OCI-M2 (cell line): ENCODE data around the gene FOXP3.
A peak's percentile ranks its signal among the peaks of the same experiment; 100 is the strongest.
"Not testable (repeated sequence)": the region's sequence is repeated elsewhere in the genome, so short reads cannot be mapped to it uniquely, and the experiment has no call there.

Experiments used
- DNase-seq: peaks from one replicate; lab custom pipeline; 2025; ENCODE audit not compliant: unreplicated experiment; lab: John Stamatoyannopoulos, UW

FOXP3 gene

GRCh38 chrX:49264460-49264859 lies at the start of gene FOXP3:
FOXP3 (minus strand) TSS chrX:49264710; CDS start chrX:49258505, 6,205 bp downstream.
- no peak for DNase-seq

DNA sequence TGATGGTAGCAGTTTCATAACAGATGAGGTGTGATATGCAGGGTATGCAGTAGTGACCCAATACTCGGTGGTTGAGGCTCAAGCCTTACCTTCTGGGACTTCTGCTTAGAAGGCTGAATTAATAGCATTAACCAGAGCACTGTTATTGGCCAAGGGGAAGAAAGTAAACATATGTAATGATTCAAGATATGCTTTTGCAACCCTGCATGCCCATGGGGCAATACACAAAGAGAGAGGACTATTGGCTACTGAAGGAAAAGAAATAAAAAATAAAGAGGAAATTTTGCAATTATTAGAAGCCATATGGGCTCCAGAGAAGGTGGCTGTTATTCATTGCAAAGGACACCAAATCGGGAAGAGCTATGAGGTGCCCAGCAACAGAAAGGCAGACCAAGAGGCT lies 47.7 kb upstream of the FOXP3 start:
- no peak for DNase-seq

DNA sequence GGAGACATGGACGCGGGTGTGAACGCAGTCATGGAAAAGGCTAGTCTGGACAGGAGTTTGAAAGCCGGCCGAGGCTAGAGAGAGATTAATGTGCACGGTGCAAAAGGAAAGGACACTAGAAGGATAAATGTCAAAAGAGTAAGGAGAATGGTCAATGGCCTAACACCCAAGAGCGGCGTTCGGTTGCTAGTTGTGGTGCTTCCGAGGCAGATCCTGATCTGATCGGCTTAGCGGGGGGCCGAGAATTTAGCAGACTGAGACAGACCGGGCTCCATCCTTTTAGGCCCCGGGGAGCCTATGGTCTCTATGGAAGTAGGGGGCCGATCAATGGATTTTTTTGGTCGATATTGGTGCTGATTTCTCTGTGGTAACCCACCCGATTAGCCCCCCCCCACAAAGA lies 45.9 kb upstream of the FOXP3 start:
- no peak for DNase-seq

- no peak for DNase-seq
These were observed 45.0 kb upstream of the FOXP3 start for GRCh38 chrX:49309401-49309981.

GRCh38 chrX:49308604-49309269 lies 44.2 kb upstream of the FOXP3 start:
- no peak for DNase-seq

DNA sequence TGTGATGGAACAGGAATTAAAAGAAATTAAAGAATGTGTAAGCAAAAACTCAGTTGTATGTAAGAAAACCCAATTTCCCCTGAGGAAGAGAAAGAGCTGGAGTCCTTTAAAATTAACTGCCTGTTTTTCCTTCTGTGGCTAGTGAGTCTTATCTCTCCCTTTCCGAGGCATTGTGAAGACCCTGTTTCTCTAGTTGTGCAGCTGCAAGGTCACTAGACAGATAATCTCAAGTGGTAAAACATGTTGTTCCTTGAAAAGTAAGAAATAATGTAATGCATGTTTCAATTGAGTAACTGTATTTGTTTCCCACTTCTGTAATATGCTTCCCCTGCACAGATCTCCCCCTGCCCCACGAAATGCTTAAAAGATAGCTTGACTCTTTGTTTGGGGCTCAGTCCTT lies 43.3 kb upstream of the FOXP3 start:
- peak; percentile 33 for DNase-seq

DNA sequence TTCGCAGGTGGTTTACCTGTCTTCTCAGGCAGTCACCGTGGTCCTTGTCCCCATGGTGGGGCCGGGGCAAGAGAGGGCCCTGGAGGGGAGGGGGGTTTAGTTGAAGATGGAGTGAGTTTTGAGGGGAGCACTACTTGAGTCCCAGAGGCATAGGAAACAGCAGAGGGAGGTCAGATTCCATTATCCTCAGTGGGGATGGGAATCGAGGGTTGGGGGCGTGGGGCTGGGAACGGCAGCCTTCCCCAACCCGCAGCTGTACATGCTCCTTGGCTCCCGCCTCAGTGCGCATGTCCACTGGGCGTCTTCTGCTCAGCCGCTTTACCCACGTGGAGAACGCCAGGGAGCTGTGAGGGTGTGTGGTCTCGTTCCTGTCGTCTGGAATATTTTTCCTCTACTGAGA lies 38.8 kb upstream of the FOXP3 start, which contains the start of gene GAGE10:
GAGE10 (plus strand) TSS at position 301 of the 400 bp plus-strand sequence. CDS start 1,214 bp downstream, outside the sequence.
- DNase-seq: no peak

GRCh38 chrX:49300703-49301102 lies 36.2 kb upstream of the FOXP3 start:
- no peak for DNase-seq

DNA sequence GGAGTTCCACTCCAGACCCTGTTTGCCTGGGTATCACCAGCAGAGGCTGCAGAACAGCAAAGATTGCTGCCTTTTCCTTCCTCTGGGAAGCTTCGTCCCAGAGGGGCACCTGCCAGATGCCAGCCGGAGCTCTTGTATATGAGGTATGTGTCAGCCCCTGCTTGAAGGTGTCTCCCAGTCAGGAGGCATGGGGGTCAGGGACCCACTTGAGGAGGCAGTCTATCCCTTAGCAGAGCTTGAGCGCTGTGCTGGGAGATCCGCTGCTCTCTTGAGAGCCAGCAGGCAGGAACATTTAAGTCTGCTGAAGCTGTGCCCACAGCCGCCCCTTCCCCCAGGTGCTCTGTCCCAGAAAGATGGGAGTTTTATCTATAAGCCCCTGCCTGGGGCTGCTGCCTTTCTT lies 34.8 kb upstream of the FOXP3 start:
- not testable (repeated sequence) for DNase-seq

DNA sequence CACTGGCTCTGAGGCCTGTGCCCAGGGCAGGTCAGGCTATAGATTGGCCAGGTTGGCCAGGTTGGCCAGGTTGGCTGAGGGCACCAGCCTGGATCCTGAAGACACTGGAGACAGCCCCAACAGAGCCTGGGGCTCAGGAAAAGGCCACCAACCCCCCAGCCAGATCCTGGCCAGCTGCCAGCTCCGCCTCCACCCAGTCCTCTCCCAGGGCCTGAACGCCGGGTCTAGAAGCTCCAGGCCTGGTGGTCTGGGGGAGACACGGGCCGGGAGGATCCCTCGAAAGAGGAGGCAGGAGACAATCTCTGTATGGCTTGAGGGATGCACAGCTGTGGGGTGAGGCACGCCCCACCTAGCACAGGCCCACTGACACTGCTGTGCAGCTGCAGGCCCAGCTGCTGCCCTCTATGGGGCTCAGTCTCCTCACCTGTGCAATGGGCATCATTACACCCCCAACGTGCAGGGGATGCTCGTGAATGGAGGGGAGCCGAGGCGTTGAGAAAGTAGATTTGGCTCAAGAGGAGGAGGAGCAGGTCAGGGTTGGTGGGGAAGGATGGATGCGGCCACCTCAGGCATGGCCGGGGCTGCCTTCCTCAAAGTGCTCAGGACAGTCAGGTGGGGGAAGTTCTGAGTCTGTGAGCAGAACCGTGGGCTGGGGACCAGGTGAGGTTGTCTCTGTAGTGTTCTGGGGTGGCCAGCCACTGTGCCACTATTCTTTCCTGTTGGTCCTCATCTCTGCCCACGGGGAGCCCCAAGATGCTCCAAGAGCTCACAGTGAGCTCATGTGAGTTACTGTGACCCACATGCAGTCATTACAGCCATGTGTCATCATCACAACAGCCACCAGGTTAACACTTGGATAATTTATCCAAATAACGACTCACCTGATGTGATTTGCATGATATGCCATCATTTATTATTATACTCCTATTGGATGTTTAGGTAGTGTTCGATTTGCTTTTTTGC lies 28.2 kb upstream of the FOXP3 start:
- DNase-seq: no peak

DNA sequence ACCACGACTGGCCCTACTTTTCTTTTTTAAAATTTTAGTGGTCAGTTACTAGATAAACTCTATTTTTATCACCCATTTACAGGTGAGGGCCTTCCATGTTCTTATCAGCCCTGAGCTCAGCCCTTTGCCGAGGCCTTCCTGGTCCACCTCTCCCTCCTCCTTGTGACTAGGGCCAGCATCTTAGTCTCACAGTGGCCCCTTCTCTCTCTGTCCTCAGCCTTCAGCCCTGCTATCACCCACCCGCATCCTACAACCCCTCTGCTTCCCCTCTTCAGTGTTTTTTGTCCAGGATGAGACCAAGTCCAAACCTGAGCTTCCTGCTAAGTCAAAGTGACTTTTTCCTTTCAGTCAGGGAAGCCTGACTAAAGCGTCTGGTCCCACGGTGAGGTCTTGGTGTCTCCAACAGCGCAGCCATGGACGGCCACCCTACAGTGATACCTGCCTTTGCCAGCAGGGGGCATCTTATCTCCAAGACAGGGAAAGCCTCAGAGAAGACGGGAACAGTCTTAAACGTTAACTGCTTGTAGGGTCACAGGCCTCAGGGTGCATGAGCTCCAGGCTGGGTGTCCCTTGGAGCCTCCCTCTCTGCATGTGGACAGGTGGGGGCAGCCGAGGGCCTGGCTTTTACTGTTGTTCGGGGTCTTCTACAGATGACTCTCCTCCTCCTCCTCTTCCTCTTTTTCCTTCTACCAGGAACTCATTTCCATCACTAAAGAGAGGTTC lies 27.3 kb upstream of the FOXP3 start:
- no peak for DNase-seq

GRCh38 chrX:49290215-49290614 lies 25.7 kb upstream of the FOXP3 start:
- DNase-seq: no peak

DNA sequence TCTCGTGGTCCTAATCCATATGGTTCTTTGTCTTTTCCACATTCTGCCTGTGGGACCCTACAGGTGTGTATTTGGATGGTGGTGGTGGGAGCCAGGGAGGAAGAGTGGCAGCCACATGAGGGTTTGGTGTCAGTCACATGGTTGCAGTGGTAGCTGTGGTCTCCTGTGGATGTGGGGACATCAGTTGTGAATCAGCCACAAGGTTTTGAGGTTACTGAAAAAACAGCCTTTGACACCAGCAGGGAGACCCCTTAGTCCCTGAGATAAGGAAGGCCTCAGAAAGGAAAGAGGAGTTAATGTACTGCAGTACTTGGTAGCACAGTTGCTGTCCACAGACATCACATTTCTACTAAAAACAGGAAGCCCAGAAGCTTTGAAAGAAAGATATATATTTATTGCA lies 23.2 kb upstream of the FOXP3 start:
- DNase-seq: no peak

DNA sequence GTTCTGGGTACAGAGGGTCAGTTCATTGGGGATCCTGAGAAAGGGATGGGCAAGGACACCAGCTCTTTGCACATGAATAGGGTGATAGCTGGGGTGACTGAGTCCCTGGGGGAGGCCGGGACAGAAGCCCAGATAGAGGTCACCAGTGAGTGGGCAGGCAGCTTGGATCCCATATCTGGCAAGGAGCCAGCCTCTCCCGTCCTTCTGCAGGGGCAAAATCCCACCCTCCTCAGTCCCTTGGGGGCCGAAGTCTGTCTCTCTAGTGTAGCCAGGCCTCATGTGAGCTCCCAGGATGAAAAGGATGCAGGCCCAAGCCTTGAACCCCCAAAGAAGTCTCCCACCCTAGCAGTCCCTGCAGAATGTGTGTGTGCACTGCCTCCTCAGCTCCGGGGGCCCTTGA lies 22.1 kb upstream of the FOXP3 start:
- no peak for DNase-seq

DNA sequence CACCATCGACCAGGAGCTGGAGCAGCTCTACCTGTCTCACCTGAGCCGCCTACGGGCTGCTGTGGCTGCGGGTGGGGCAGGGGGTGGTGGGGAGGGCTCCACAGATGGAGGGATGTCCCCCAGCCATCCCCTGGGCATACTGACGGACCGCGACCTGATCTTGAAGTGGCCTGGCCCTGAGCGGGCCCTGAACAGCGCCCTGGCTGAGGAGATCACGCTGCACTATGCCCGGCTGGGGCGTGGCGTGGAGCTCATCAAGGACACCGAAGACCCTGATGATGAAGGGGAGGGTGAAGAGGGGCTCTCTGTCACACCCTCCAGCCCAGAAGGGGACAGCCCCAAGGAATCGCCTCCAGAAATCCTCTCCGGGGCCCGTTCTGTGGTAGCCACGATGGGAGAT lies 21.6 kb upstream of the FOXP3 start:
- no peak for DNase-seq

DNA sequence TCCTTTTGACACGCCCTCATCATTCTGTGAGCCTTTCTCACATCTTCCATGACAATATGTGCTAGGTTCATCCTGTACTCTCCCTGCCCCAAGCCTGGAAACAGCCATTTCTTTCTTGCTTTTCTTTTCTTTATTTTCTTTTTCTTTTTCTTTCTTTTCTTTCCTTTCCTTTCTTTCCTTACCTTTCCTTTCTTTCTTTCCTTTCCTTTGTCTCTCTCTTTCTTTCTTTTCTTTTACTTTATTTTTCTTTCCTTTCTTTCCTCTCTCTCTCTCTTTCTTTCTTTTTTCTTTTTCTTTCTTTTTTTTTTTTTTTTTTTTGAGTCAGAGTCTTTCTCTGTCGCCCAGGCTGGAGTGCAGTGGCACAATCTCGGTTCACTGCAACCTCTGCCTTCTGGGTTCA lies 19.7 kb upstream of the FOXP3 start:
- no peak for DNase-seq

DNA sequence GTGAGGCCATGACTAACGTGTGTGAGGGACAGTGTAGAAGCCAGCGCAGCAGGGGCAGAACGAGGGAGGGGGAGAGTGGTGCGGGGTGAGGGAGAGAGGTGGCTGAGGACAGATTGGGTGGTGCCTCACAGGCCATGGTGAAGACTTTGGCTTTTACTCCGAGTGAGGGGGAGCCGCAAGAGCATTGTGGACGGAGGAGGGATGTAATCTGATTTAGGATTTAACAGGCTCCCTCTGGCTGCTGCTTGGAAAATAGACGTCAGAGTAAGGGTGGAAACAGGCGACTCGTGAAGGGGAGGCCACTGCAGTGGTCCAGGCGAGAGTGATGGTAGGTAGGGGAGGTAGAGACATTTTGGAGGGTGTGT lies 18.1 kb upstream of the FOXP3 start:
- no peak for DNase-seq

GRCh38 chrX:49278081-49278480 lies 13.6 kb upstream of the FOXP3 start:
- DNase-seq: no peak

- no peak for DNase-seq
These were observed 13.0 kb upstream of the FOXP3 start for GRCh38 chrX:49277535-49277830.

DNA sequence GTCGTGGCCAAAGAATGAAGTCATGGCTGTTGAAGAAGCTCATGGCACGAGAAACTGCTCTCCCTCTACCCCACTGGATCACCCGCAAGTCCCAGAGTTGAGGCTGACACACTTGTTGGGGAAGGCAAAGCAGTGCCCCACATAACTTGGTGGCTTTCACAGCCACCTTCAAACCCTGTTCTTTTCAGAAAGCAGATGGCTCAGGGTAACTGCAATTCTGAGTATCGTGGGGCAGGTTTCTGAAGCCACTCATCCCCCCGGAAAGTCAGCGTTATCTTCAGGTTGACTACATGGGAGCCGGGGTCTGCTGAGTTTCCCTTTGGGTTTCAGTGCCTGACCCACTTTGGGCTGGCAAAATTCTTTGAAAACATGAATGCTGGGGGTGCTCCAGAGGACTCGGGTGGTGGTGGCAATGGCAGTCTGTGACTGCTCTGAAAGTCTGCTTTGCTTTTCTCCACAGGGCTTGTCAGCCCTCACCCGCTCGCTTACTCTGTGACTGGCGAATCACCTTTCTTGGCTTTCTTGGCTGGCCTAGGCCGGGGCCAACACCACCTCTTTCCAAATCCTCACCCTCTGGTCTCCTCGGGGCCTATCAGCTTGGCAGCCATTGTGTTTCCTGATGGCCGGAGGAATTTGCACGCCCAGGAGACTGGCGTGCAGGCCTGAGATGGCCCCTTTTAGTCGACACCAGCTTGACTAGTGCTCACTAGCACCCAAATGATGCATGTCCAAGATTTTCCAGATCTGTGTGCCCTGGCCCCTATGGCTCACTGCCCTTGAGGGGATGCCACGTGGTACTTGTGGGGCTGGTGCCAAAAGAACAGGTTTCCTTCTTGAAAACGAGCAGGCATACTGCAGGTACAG lies 12.4 kb upstream of the FOXP3 start:
- no peak for DNase-seq

GRCh38 chrX:49276207-49276606 lies 11.7 kb upstream of the FOXP3 start:
- DNase-seq: no peak
